Stimulated activated CD8-positive, alpha-beta memory T cell treated with anti-CD3 and anti-CD28 coated beads, Interleukin-4, amount 100 ng/mL, for 1 hour (primary cell): ENCODE measurements around the gene EPC1.
"Not testable (repeated sequence)": the region's sequence is repeated elsewhere in the genome, so short reads cannot be mapped to it uniquely, and the experiment has no call there.

Source experiments
- DNase-seq, 2 donors: peaks; one replicate each; pipeline ENCODE4 v3.0.0-alpha.2; 2020; ENCODE audit warnings: low read depth in 2 of 2, low spot score in 1 of 2

The EPC1 gene

DNA sequence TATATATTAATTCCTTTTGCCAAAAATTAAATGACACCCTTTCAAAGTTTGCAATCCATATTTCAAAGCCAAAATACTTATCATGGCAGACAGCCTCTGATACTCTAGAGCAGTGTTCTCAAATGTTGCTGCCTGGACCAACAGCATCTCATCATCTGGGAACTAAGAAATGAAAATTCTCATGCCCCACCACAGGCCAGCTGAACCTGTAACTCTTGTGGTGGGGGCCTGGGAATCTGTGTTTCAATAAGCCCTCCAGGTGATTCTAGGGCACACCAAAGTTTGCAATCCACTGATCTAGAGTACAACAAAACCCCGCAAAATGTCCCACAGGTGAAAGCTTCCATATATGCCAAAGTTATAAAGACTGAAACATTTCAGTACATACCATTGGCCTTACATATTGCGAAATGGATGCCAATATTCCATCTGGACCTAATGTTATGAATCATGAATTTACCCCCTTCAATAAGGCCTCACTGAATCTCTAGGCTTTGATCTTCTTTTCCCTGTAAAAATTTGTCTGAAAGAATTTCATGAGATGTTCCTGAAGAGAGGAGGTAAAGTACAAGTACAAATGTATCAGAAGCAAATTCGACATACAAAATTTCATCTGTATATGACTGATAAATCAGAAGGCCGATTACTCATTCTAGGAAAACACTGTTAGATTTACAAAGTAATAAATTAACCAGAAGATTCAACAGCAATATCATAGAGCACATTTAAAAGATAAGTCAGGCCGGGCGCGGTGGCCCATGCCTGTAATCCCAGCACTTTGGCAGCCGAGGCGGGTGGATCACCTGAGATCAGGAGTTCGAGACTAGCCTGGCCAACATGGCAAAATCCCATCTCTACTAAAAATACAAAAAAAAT is 25.3 kb upstream of the EPC1 start:
- DNase-seq = no peak

DNA sequence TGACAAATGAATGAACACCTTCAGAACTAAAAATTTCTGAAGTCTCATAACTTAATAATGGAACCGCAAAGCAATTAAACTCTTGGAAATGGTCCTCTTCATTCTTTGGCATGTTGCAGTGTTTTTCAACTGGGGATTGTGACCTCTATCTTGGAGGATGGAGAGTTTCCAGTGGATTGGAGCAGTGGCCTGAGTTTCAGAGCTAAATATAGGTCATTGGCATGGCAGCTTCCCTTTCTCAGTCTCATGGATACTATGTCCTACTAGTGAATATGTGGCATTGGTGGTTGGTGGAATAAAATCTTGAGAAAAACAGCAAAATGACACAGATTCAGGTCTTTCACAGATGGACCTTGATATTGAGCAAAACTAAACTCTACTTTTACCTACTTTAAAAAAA is 24.1 kb upstream of the EPC1 start:
- DNase-seq = no peak

DNA sequence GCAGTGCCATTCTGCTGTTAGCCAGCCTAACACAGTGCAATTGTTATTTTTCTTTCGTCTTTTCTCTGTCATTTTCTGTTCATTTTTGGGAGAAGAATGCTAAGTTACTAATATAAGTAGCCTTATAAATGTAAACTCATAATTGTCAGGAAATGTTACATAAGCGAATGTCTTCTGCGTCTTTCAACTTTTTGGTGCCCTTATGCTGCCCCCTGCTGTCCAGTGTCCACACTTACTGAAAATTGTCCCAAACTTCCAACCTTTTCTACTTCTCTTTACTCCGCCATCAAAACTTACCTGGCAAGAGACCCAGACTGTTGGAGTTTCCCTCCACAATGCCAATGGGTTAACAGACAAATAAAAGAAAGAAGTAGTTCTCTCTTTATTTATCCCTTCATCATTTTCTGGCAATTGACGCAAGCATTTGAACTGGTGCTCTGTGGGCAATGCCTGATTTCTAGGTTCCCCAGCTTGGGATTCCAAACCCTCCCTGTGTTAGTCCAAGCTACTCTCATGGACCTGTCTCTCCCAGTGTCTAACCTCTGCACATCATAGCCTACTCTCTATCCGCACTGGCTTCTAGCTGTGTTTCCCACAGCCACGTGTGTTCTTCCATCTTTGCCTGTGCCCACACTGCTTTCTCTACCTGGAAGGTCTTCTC is 21.0 kb upstream of the EPC1 start:
- DNase-seq = peak; percentile 49 to 63

DNA sequence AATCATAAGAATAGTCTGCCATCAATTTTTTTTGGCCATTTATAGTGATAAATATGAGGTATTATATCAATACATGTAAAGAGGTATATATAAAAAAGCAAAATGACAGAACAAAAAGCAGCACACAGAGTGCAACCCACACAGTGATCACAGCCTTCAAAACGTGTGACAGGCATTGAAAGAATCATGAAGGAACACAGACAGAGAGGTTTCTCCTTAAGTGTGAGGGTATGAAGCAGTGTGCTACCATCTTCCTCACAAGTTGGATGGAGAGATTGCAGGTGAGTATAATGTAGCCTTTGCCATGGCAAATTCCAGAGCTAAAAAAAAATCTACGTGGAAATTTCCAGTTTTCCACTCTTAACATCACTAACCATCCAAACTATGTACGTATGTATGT is 19.6 kb upstream of the EPC1 start:
- no peak for DNase-seq

GRCh38 chr10:32366111-32366510 is 19.2 kb upstream of the EPC1 start:
- DNase-seq = no peak

- not testable (repeated sequence) for DNase-seq
Measured at GRCh38 chr10:32365404-32365803, 18.4 kb upstream of the EPC1 start.

DNA sequence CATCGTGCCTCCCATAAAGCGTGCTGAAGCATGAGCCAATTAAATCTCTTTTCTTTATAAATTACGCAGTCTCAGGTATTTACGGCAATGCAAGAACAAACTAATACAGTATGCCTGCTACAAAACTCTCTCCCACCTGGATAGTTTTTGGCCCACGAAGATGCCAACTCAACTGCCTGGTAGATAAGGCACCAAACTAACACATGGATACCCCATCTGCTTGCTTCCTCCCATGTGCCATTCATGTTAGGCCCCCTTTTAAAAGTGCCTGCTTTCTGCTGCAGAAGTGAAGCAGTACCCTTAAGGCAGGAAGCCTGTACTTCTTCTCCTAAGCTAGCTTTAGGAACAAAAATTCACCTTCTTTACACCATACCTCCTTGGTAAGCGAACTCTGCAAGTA is 15.6 kb upstream of the EPC1 start:
- no peak for DNase-seq

GRCh38 chr10:32360884-32361283 is 13.9 kb upstream of the EPC1 start:
- DNase-seq = no peak

DNA sequence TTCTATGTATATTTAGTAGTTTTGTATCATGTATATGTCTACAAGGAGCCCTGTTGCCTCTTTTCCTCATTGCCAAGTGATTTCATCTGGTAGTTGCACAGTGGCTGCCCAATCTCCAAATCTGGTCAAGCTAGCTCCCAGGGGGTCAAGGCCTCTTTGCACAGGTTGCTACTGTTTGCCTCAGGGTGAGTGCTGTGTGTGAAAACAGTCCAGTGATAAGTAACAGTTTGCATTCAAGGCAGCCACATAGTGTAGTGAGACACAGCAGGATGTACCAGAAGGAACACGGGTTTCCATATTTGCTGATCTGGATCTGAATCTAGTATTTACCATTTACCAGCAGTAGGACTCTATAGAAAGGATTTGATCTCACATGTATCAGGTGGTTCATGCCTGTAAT is 13.3 kb upstream of the EPC1 start:
- no peak for DNase-seq

DNA sequence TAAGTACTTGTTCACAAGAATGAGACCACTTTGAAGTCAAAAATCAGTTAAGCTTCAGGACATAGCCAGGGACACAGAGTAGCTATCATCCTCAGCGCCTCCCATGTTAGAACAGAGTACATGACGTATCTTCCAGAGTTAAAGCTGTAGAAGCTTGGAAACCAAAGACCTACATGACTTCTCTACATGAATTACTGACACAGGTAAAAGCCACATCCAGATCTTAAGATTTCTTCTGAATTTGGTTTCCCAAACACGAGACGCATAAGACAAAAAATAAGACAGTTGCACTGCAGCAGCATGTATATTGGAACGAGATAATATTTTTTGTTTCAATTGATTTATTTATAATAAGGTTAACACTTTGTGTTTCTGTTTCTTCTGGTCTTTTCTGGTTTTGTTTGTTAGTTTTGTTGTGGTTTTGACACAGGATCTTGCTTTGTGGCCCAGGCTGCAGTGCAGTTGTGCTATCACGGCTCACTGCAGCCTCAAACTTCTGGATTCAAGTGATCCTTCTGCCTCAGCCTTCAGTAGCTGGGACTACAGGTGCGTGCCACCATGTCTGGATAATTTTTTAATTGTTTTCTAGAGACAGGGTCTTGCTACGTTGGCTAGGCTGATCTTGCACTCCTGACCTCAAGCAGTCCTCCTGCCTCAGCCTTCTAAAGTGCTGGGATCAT is 10.2 kb upstream of the EPC1 start:
- DNase-seq = no peak

DNA sequence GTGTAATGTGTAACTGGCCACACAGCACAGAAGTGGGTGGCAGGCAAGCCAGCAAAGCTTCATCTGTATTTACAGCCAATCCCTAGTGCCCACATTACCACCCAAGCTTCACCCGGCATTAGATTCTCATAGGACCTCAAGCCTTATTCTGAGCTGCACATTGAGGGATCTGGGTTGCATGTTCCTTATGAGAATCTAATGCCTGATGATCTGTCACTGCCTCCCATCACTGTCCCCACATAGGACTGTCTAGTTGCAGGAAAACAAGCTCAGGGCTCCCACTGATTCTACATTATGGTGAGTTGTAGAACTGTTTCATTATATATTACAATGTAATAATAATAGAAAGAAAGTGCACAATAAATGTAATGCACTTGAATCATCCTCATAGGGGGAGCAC is 7.7 kb upstream of the EPC1 start:
- not testable (repeated sequence) for DNase-seq

DNA sequence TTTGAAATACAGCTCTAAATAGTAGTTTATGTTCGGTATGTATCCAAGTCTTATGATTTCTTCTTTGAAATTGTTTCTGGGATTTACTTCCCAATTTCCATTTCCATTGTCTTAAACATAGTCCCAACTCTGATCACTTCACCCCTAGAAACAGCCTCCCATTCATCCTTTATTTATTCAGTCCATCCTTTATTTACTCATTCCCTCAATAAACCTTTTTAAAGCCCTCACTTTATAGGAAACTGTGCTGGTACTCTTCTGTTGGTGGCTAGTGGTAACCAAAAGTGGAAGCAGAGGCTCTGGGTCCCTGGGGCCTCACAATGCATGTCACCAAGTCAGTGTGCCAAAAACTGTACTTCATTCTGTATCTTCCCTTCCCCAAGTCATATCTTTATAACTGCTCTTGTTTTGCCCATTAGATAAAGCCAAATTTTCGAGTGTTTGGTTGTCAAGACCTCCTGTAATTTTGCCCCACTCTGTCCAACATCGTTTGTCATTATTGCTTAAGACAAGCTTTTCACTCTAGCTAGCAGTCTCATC is 3.9 kb upstream of the EPC1 start:
- DNase-seq = no peak

DNA sequence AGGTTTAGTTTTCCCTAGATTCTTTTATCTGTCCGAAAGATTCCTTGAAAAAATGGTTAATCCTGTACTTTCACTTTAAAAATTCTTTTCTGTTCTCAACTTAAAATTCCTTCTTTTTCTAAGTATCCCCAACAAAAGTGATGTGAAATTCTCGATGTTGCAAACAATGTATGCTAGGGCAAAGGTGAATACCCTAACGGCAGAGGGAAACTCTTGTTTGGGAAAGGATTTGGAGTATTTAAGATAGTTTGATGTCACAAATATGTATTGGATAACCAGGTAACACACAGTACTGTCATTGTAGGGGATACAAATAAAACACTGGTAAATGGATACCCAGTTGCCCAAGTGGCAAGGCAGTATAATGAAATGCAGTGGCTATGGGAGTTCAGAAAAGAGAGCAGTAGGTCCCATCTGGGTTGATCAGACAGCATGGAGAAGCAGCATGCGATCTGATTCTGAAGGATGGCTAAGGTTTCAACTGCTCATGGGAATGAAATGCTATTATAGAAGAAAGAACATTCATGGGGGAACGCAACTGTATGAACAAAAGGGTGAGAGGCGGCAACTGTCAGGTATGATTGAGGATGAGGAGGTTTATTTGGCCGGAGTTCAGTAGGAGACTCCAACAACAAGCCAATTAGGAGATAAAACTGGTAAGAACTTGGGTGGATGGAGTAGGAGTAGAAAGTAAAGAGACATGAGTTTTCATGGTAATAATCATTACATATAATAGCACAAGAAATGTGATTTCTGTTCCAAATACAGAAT is 3.2 kb upstream of the EPC1 start:
- DNase-seq = no peak

DNA sequence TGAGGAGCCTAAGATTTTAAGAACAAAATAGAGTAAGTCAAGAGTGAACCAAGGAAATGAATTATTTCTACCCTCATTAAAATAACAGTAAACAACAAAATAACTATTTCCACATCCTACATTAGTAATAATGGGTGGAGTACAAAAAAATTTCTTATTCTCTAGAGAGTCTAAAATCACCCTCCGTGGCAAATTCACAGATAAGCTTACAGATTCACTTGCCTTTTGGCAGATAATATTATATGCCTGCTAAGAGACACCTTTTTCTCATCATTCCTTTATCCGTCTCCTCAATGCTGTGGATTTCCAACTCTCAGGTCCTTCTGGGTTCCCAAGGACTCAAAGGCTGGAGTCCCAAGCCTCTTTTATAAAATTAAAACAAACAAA is 2.2 kb upstream of the EPC1 start:
- DNase-seq = no peak

DNA sequence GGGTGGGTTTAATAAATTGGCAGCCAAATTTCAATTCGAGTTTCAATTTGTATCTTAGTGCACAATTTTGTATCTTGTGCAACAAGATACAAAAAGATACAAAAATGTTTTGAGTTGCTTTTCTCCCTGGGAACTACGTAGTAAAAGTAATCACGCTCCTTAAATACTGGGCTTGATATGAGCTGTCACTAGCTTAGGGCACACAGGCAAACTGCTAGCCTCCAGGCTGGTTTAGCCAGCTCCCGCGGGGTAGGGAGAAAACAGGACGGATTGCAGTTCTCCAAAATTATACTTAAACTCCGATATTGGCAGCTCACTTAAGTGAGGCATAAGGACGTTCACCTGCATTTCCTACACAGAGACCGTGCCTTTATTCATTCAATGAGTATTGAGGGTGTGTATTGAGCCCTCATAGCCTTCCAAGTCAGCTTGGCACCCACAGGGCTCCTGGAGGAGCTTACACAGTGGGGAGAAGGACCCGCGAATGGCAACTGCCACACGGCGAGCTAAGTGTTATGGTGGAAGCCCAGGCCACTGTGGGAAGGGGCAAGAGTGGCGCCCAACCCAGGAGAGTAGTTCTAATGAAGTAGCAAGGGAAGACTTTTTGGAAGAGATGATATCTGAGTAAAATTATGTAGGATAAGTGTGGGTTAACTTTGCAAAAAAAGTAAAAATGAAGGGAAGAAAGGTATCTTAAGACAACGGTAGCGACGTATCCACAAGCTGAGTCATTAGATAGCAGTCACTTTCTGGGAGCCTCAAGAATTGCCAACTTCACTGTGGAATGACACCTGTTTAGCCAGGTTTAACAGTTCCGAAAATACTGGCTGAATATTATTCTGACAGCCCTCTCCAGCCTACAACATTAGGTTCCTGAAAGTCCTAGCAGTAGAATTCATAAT is 1.6 kb upstream of the EPC1 start:
- no peak for DNase-seq

GRCh38 chr10:32347363-32348022 is 535 bp upstream of the EPC1 start:
- DNase-seq = peak in 1 of 2 donors; percentile 14

DNA sequence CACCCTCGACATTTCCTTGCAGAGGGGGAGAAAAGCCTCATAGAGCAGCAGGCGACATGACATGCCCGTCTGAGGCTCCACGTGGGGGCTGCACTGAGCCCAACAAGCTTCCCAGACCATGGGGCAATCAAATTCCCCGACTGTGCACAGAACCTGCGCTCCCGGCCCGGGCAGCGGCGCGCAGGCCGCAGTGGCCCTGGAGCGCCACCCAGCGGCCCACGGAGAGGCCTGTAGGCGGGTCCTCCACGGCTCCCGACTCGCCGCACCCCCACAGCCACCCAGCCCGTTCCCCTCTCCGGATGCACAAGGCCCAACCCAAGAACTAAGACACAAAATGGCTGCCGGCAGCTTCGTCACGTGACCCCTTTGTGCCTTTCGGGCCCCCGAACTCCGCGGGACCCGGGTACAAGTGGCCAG is 816 bp downstream of the EPC1 start:
- peak; percentile 85 to 91 for DNase-seq

- no peak for DNase-seq
Measured at GRCh38 chr10:32341596-32341995, 5.4 kb downstream of the EPC1 start.

DNA sequence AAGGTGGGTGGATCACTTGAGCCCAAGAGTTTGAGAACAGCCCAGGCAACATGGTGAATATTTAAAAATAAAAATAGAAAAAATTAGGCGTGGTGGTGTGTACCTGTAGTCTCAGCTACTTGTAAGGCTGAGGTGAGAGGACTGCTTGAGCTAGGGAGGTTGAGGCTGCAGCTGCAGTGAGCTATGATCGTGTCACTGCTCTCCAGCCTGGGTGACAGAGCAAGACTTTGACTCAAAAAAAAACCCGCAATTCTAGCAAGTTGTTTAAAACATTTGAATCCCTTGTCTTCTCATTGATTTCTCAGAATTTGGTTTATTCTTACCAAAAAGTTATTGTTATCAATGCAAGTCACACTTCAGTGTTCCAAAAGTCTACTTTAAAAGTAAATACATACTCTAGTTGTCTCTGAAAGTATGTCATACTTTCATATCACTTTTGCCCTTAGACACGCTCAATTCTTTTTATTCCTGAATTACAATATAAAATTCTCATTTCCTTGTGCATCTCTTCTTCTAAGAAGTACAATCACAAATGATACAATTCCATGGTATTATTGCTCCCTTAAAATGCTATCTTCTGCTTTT is 6.3 kb downstream of the EPC1 start:
- no peak for DNase-seq
